Measurements from ENCODE around the gene SUCNR1. TPM values are rescaled to one million over a fixed set of nuclear protein-coding genes. Genes with fewer than 3 reads are reported as not detected.
"Not testable (repeated sequence)": the region's sequence is repeated elsewhere in the genome, so short reads cannot be mapped to it uniquely, and the experiment has no call there.

SUCNR1 gene
- total and polyA plus RNA-seq, 7 donors: 0.16 to 2.8 (median 0.36) TPM; not detected in 2

- intact Hi-C loops (cut with DNase I): no loop called here
- no peak overlapping the region for H3K27ac ChIP-seq
- H3K4me1 ChIP-seq: peaks cover 0 to 23% (median 4%) of the 10 kb centered on the region in 4 donors
- no peaks in the 10 kb centered on the region for H3K36me3 ChIP-seq
- H3K9me3 ChIP-seq: no peaks in the 10 kb centered on the region
- no peak overlapping the region for H3K4me3 ChIP-seq
- TF ChIP-seq EP300 (IDR thresholded peaks at IDR 0.05): no peak
- 98 to 100% methylated on average over 1 of the region's 1 CpG for WGBS, 2 donors
- DNase-seq: no peak
- H3K27me3 ChIP-seq: no peaks in the 10 kb centered on the region
These were observed 5.8 kb upstream of the SUCNR1 start for GRCh38 chr3:151867666-151868065.

DNA sequence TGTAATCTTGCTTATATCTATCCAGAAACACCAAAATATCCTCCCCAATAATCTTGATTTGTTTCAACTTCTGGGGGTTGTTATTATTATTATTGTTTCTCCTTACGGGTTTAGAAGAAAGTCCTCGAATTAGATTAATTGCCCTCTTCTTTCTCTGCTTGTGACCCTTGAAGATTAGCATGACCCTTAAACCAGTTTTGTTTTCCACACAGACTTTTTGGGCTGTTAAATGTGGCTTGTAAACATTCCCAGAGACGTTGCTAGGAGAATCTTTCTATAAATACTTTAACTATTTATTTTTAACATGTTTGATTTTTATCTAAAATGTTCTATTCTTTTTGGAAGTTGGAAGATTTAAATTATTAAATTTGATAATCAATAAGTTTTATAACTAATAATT is 4.3 kb upstream of the SUCNR1 start:
- intact Hi-C loops (cut with DNase I): no loop called here
- 48 to 61% methylated on average over 3 of the region's 3 CpGs for WGBS, 2 donors
- Histone ChIP-seq H3K9me3 (no peaks in the 10 kb centered on the region), H3K27ac (no peak overlapping the region), H3K27me3 (no peaks in the 10 kb centered on the region), H3K4me1 (peaks cover 0 to 31% (median 4%) of the 10 kb centered on the region in 4 donors), H3K4me3 (no peak overlapping the region), H3K36me3 (no peaks in the 10 kb centered on the region)
- no peak for DNase-seq
- TF ChIP-seq POLR2A (IDR thresholded peaks at IDR 0.05): no peak
- no peak for TF ChIP-seq CTCF (IDR thresholded peaks at IDR 0.05)
- no peak for TF ChIP-seq POLR2AphosphoS5 (IDR thresholded peaks at IDR 0.05)
- no peak for TF ChIP-seq EP300 (IDR thresholded peaks at IDR 0.05)

GRCh38 chr3:151871639-151872468 is 1.6 kb upstream of the SUCNR1 start:
- intact Hi-C loops (cut with DNase I): no loop called here
- Histone ChIP-seq H3K27ac (peak overlapping the region in 2 of 4 donors; percentile 11 to 43), H3K36me3 (no peaks in the 10 kb centered on the region), H3K4me1 (peaks cover 0 to 27% (median 4%) of the 10 kb centered on the region in 4 donors), H3K27me3 (no peaks in the 10 kb centered on the region), H3K9me3 (no peaks in the 10 kb centered on the region), H3K4me3 (no peak overlapping the region)
- DNase-seq: no peak
- TF ChIP-seq POLR2AphosphoS5 (IDR thresholded peaks at IDR 0.05) (peak in 2 of 4 donors; percentile 6 to 33), CTCF (IDR thresholded peaks at IDR 0.05) (no peak)
- 48 to 73% methylated on average over 8 of the region's 8 CpGs for WGBS, 2 donors

DNA sequence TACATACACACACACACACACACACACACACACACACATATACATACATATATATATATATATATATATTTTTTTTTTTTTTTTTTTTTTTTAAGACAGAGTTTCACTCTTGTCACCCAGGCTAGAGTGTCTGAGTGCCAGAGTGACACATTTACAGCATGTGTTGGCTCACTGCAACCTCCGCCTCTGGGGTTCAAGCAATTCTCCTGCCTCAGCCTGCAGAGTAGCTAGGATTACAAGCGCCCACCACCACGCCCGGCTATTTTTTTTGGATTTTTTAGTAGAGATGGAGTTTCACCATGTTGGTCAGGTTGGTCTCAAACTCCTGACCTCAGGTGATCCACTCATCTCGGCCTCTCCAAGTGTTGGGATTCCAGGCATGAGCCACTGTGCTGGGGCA is 636 bp downstream of the SUCNR1 start:
- H3K36me3 ChIP-seq; intact Hi-C loops (cut with DNase I): not testable (repeated sequence)
- WGBS, 2 donors: 88 to 89% methylated on average over 5 of the region's 5 CpGs

DNA sequence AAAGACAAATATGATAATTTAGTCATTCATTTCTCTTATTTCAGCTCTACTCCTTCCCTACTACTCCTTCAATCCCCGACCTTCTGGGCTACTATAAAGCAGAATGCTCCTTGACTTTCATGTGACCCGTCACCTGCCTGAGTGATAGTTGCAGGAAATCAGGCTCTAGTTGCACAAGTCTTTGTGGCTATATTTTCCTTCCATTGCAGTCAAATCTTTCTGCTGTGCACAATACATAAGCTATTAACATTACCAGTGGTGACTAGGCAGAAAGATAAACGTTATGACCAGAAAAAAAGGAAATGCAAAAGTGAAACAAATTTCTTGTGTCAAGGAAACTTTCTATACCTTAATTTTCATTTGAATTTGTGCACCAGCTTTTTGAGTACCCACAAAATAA is 2.3 kb downstream of the SUCNR1 start:
- 14 to 25% methylated on average over 3 of the region's 3 CpGs for WGBS, 2 donors
- intact Hi-C loops (cut with DNase I): no loop called here
- Histone ChIP-seq H3K4me3 (no peak overlapping the region), H3K27me3 (no peaks in the 10 kb centered on the region), H3K9me3 (no peaks in the 10 kb centered on the region), H3K4me1 (peaks cover 0 to 45% (median 18%) of the 10 kb centered on the region in 4 donors), H3K27ac (peak overlapping the region in 1 of 4 donors; percentile 23), H3K36me3 (no peaks in the 10 kb centered on the region)
- no peak for DNase-seq
- no peak for TF ChIP-seq CTCF (IDR thresholded peaks at IDR 0.05)
- TF ChIP-seq EP300 (IDR thresholded peaks at IDR 0.05): no peak
- TF ChIP-seq POLR2AphosphoS5 (IDR thresholded peaks at IDR 0.05): no peak
- no peak for TF ChIP-seq POLR2A (IDR thresholded peaks at IDR 0.05)

More for the DNA sequence above, 636 bp downstream of the SUCNR1 start:
- DNase-seq, H3K27ac ChIP-seq, H3K4me3 ChIP-seq, H3K27me3 ChIP-seq, H3K9me3 ChIP-seq: not testable (repeated sequence)
- peaks cover 0 to 38% (median 11%) of the 10 kb centered on the region in 4 donors for H3K4me1 ChIP-seq
